GM12873 (cell line): ENCODE data around the gene SMYD1.

Experiments used
- CTCF ChIP-seq: IDR thresholded peaks from 2 replicates; pipeline ENCODE4 v1.5.1; 2012; ENCODE audit warnings: low read depth, mild to moderate bottlenecking, moderate library complexity, low read length, control low read depth; ENCODE audit not compliant: insufficient read depth; ENCODE audit errors: missing control alignments

The SMYD1 gene

GRCh38 chr2:88088999-88089398, 21.4 kb downstream of the SMYD1 start:
- TF ChIP-seq CTCF: no peak

- no peak for TF ChIP-seq CTCF
These were observed 23.0 kb downstream of the SMYD1 start for GRCh38 chr2:88090446-88091283.

GRCh38 chr2:88091943-88092342, 24.3 kb downstream of the SMYD1 start:
- no peak for TF ChIP-seq CTCF

- no peak for TF ChIP-seq CTCF
These were observed 25.1 kb downstream of the SMYD1 start for GRCh38 chr2:88092773-88093172.

- no peak for TF ChIP-seq CTCF
These were observed 27.4 kb downstream of the SMYD1 start for GRCh38 chr2:88095022-88095421.

- no peak for TF ChIP-seq CTCF
These were observed 29.1 kb downstream of the SMYD1 start for GRCh38 chr2:88096708-88097107.

GRCh38 chr2:88097192-88097591, 29.6 kb downstream of the SMYD1 start:
- TF ChIP-seq CTCF: no peak
